GM19193 (cell line): ENCODE results near the gene CD300LB.

Experiments
- POLR2A ChIP-seq: IDR thresholded peaks from 4 replicates; pipeline ENCODE4 v1.6.1; 2011; ENCODE audit not compliant: insufficient read depth, insufficient read length; ENCODE audit errors: extremely low read depth

CD300LB gene

DNA sequence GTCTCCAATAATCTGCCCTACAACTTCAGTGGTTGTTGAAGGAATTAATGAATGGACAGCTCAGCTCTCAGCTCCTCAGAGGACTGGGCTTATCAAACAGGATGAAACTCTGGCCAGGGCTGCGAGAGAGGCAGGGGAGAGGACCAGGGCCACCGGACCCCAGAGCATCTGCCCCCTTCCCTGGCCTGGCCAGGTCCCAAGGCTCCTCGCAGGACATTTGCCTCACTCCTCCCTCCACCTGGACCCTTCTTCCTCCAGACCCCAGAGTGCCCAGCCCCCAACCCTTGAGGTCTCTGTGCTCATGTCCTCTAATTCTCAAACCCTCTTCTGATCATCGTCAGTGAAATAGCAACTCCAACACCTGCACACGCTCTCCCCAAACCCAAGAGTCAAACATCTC is 10.9 kb upstream of the CD300LB start:
- TF ChIP-seq POLR2A: no peak

GRCh38 chr17:74541176-74542111 is 10.2 kb upstream of the CD300LB start:
- TF ChIP-seq POLR2A: no peak

GRCh38 chr17:74539281-74539820 is 8.1 kb upstream of the CD300LB start:
- no peak for TF ChIP-seq POLR2A

- TF ChIP-seq POLR2A: no peak
Observed at GRCh38 chr17:74536890-74537289, 5.6 kb upstream of the CD300LB start.

DNA sequence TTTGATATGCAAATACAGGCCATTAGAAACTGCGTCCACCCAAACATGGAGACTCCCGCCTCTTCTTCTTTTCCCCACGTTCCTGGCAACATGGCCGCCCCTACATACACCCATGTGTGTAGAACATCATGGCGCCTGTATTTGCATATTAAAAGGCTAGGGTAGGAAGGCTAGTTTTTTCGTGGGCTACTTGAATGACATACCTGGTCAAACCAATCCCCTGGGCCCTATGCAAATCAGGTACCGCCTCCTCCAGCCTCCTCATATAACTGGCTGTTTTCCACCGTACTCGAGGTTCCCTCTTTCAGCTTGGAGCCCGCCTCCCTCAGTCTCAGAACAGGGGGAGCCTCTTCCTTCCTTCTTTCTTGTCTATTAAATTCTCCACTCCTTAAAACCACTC is 840 bp upstream of the CD300LB start:
- peak; percentile 21 for TF ChIP-seq POLR2A

GRCh38 chr17:74530831-74531150 is 484 bp downstream of the CD300LB start:
- TF ChIP-seq POLR2A: no peak

DNA sequence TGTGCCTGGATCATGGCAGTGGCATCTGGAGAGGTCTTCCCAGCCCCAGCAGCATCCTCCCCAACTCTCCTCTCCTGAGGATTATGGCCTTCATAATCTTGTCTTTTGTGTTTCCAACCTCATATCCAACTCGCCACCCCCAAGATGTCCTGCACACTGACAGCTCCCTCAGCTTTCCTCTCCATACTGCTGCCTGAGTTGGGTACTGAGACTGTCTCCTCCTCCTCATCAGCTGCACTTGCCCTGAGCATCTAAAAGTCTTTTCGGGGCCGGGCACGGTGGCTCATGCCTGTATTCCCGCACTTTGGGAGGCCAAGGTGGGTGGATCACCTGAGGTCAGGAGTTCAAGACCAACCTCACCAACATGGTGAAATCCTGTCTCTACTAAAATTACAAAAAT is 2.0 kb downstream of the CD300LB start:
- no peak for TF ChIP-seq POLR2A

GRCh38 chr17:74528491-74529199 is 2.6 kb downstream of the CD300LB start:
- no peak for TF ChIP-seq POLR2A

DNA sequence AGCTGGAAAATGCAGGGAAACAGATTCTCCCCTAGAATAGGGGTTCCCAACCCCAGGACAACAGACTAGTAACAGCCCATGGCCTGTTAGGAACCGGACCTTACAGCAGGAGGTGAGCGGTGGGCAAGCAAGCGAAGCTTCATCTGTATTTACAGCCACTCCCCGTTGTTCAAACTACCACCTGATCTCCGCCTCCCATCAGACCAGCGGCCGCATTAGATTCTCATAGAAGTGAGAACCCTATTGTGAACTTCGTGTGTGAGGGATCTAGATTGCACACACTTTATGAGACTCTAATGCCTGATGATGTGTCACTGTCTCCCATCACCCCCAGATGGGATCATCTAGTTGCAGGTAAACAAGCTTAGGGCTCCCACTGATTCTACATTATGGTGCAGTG is 3.5 kb downstream of the CD300LB start:
- TF ChIP-seq POLR2A: no peak

DNA sequence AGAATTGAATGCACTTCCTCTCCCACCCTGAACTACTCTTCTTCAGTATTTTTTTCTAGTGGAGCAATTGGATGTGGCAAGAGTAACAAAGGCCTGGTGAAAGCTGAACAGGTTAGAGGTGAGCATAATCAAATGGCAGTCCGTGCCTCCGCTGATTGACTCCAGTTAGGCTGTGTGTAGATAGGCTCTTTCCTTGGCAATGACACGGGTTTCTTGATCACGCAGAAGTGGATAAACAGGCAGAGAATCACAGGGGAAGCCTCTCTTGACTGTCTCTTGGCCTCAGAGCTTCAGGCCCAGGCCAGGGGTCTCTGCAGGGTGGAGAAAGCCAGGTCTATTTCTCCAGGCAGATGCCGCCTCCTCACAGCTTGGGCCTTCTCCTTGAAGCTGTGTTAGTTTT is 4.2 kb downstream of the CD300LB start:
- no peak for TF ChIP-seq POLR2A

DNA sequence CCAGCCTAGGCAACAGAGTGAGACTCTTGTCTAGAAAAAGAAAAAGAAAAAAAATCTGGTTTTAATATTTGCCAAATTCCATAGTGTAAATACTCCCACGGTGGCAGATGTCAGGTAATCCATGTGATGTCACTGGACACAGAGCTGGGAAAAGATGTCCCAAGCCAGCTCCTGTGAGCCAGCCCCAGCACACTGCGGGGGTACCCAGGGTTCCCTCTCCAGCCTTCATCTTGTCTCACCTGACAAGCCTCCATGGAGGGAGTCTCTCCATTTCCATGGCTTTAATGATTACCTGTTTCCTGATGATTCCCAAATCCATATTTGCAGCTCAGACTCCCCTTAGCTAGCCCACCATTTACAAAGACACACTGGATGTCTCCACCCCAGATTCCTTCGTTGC is 4.6 kb downstream of the CD300LB start:
- TF ChIP-seq POLR2A: no peak

DNA sequence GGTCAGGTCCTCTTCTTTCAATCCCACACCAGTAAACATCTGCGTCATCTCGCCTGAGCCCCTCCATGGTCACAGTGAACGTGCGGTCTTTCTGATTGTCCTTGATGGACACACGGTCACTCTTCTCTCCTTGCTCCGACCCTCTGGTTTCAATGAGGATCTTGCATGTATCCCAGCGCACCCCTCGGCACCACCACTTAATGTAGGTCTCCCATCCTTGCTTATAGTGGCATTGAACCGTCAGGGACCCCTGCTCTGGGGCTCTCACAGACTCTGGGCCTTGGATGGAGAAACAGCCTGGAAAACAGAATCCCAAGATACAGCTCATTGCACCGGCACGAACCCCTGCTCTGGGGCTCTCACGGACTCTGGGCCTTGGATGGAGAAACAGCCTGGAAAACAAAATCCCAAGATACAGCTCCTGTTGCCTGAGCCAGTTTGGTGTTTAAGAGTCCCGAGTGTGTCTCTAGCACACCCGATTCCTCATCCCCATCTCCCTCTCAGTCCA is 5.4 kb downstream of the CD300LB start:
- no peak for TF ChIP-seq POLR2A

- TF ChIP-seq POLR2A: no peak
Observed at GRCh38 chr17:74525465-74525725, 5.9 kb downstream of the CD300LB start.

DNA sequence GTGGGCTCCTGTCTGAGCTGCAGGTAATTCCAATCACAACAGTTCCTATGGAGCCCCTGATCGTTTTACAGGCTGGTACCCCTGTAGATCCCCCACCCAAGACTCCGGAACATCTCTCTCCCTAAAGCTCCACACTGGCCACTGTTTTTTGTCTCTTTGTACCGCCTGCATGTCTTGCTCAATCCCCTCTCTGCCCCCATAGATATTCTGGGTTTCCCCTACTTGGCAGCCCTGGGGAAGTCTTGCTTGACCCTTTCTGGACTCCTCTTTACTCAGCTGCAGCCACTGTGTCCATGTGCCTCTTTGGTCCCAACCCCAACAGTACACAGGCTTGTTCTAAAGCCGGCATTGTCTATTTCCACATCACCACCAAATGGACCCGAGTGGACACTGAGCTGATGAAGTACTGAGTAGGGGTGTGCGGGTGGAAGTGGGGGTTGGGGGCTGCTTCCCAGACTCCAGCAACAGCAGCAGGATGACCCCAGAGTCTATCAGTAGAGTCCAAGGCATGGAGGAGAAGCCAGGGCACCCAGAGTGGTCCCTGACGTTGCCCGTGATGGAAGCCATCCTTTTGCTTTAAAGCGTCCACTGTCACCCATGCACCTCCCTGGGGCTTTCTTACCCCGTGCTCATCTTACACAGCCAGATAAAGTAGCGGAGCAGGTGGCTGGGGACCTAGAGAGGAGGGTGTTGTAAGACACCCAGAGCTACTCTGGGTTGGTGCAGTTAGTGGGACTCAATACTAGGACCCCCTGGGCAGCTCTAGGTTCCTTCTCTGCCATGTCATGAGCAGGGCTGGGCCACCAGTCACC is 6.4 kb downstream of the CD300LB start:
- TF ChIP-seq POLR2A: no peak

DNA sequence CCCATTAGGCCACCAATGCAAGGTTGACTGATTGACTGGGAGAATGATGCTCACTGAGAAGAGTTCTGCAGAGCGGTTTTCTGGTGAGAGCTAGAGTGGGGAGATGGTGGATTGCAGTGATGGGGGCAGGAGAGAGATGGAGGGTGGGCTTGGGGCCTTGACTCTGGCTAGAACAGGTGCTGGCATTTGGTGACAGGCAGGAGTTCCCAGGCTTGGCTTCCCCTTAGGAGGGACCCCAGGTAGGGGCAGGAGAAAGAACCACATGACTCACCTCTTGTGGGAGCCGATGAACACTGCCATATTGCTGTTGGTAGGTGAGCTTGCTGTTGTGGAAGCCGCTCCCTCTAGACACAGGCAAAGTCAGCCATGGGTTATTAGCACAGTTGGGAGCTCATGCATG is 8.0 kb downstream of the CD300LB start:
- TF ChIP-seq POLR2A: no peak
